Activated CD8-positive, alpha-beta memory T cell treated with anti-CD3 and anti-CD28 coated beads for 4 hours (primary cell): ENCODE data around the gene GALNT16.
A peak's percentile ranks its signal among the peaks of the same experiment; 100 is the strongest.

Experiments
- DNase-seq, 2 donors: peaks; one replicate each; pipeline ENCODE4 v3.0.0-alpha.2; 2020; ENCODE audit warnings: low read depth in 2 of 2

The GALNT16 gene

DNA sequence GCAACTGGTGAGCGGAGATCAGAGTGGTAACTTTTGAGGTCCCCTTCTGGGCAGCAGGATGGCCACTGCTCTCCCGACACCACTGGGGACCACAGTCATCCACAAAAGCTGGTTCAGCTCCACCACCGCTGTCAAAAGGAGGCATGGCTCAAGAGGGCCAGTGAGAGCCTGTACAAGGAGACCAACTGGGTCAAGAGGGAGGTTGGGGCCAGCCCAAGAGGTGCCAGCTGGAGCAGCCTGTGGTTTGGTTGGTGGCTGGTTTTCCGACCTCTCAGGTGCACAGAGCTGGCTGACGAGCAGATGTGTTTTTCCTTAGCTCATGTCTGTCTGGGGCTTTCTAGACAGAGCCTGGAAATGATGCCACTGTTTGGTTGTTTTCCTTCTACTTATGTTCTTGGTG lies 78.0 kb downstream of the GALNT16 start:
- DNase-seq: no peak

- DNase-seq: no peak
Measured at GRCh38 chr14:69339426-69339825, 79.5 kb downstream of the GALNT16 start.

DNA sequence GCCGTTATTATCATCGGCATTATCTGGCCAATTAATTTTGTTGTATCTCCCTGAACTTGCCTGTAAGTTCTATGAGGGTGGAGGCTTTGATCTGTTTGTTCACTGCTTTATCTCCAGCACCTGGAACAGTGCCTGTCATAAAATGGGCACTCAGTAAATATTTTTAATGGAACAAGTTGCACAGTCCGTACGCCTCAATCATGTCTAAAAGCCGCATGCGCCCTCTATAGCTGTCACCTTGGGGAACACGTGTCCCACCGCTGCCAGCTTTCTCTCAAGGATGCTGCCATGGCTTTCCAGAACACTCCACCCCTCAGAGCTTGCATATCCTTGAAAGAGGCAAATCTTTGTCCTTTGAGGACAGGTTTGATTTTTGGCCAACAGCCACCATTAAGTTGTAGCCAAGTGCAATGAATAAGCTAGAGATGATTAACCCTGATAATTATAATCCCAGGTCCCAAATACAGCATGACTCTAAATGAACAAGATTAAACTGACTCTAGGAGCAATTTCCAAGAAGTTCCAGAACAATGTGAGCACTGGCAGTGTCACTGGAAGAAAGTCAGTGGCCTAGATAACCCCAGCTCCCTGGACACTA lies 83.1 kb downstream of the GALNT16 start:
- no peak for DNase-seq

- DNase-seq: no peak
Measured at GRCh38 chr14:69344171-69344570, 84.2 kb downstream of the GALNT16 start.

GRCh38 chr14:69345402-69345801 lies 85.4 kb downstream of the GALNT16 start:
- DNase-seq: no peak

DNA sequence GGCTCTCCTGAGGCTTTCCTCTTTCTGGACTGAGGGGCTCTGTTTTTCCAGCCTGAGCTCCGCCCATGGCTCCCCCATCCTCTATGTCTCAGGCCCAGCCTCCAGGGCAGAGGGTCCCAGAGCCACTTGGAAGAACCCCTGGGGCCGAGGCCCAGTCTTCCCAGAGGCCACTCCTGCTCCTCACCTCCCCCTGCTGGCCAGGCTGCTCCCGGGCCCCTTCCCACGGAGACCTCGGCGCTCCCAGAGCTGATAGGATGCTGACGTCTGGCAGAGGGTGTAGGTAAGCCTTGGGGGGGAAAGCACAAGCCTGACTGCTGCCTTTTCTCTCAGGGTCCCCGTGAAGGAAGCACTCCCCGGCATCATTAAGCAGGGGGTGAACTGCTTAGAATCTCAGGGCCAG lies 86.8 kb downstream of the GALNT16 start:
- no peak for DNase-seq

- DNase-seq: no peak
Measured at GRCh38 chr14:69349091-69349777, 89.3 kb downstream of the GALNT16 start.

DNA sequence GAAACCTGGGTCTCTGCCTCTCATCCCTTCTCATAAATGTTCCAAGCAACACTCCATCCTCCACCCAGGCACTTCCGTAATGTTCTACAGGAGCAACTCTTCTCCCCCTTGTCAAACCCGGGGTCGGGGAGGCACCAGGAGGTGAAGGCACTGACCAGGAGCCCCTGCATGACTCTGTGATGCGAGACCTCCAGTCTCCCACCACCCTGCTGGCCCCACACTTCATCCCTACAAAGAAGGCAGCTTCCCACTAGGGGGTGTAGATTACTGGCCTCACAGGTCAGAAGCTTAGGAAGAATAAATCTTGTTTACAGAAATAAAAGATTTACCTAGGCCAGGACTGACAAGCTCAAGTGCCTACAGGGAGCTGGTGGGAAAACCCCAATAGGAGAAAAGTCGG lies 90.9 kb downstream of the GALNT16 start:
- DNase-seq: no peak

DNA sequence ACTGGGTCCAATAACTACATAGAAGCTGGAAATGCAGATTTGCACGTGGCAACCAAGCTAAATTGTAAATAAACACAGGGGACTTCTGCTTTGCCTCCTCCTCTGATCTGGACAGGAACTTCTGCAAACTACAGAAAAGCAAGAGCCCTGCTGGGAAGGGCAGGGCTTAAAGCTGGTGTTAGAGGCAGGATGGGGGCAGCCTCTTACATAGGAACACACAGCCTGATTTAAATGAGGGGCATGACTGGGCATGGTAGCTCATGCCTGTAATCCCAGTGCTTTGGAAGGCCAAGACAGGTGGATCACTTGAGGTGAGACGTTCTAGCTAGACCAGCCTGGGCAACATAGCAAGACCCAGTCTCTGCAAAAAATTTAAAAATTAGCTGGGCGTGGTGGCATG lies 91.4 kb downstream of the GALNT16 start:
- DNase-seq: no peak

DNA sequence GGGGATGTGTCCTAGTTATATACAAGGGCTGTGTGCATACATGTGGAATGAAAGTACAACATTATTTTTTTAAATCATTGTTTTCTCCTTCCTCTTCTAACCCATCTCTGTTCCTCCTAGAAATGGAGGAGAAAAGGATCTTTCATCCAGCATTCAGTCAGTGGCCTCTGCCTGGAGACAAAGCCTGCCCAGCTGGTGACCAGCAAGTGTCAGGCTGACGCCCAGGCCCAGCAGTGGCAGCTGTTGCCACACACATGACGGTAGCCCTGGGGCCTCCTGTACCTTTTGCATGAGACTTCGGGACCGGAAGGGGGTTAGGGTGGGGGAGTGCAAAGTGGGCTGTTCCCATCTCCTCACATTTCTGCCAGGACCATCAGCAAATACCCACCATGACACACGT lies 92.0 kb downstream of the GALNT16 start:
- no peak for DNase-seq

DNA sequence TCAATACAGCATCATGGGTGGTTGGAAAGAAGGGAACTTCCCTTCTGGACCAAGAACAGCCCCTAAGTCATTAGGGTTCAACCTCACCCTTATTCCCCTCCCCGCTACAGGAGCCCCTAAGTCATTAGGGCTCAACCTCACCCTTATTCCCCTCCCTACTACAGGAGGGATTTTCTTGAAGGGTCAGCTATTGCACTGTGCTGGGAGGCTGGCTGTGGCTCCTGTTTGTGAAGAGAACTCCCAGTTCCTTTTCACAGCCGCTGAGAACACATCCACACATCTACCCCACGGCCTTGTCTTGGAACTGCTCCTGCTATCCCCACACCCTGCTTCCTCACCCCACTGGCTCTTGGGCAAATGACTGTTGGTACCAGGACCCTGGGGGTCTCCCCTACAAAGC lies 93.2 kb downstream of the GALNT16 start:
- DNase-seq: no peak

- peak; percentile 6 to 25 for DNase-seq
Measured at GRCh38 chr14:69354383-69355153, 94.6 kb downstream of the GALNT16 start.

DNA sequence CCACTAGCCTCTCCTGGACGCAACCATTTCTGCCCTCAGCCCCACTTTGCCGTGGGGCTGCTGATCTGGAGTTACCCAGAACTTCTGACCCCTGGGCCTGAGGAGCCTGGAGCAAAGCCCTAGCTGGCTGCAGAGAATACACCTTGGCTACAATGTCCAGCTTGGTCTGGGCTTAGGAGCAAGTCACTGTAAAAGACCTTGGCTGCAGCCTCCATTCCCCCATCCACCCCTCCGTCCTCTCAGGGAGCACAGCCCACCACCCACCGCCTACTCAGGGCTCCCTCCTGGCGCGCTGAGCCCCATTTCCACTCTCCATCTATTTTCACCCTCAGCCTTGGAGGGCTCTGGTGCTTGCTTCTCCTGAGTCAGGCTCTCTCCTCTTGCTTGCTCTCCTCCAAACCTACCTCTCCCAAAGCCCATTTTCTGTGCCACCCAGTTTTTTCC lies 95.2 kb downstream of the GALNT16 start:
- no peak for DNase-seq

- DNase-seq: no peak
Measured at GRCh38 chr14:69355607-69356281, 95.8 kb downstream of the GALNT16 start.

DNA sequence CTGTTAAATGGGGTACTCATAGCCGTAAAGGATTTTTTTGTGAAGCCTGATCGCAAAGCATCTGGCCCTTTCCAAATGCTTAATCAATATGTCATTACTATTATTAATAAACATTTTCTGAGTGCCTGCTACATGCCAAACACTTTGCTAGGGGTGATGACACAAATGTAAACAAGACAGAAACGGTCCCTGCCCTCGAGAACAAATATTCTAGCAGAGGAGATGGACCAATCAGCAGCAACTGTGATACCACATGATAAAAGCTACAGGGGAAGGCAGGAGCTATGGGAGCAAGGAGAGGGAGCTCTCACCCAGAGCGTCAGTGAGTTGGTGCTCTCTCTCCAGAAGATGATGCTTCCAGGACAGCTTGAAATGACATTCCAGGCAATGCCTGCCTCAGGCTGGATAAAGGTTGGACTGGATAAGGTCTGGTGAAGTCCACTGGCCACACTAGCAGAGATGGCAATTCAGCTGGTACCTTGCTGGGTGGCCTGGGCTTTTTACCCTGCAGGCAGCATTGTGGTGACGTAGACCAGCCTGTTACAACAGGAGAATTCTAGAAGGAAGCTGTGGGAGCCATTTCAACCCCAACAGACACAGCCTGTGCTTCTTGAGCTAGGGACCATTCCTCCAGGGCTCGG lies 97.1 kb downstream of the GALNT16 start:
- DNase-seq: no peak

GRCh38 chr14:69357544-69358200 lies 97.7 kb downstream of the GALNT16 start:
- DNase-seq: no peak

GRCh38 chr14:69358233-69358963 lies 98.4 kb downstream of the GALNT16 start:
- DNase-seq: no peak

GRCh38 chr14:69358966-69359365 lies 99.0 kb downstream of the GALNT16 start:
- no peak for DNase-seq

DNA sequence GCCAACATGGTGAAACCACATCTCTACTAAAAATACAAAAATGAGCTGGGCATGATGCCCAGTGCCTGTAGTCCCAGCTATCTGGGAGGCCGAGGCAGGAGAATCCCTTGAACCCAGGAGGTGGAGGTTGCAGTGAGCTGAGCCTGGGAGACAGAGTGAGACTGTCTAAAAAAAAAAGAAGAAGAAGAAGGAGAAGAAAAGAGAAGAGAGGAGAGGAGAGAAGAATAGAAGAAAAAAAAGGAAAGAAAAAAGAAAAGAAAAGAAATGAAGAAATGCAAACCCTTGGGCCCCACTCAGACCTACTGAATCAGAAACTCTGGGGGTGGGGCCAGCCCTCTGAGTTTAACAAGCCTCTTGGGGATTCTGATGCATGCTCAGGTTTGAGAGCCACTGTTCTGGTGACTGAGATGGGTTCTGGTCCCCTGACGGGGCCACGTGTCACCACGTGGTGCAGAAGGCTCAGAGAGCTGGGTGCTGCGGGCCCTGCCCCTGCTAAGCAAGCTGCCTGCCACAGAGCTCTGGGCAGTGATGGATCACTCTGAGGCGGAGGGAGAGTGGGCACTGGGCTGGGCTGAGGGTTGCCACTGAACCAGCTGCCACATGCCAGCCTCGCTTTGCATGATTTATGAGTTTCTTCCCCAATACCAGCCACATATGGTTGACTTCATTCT lies 100.6 kb downstream of the GALNT16 start:
- DNase-seq: no peak

GRCh38 chr14:69363055-69363454 lies 103.1 kb downstream of the GALNT16 start:
- no peak for DNase-seq
